ENCODE results near the gene FRMPD4.

DNA sequence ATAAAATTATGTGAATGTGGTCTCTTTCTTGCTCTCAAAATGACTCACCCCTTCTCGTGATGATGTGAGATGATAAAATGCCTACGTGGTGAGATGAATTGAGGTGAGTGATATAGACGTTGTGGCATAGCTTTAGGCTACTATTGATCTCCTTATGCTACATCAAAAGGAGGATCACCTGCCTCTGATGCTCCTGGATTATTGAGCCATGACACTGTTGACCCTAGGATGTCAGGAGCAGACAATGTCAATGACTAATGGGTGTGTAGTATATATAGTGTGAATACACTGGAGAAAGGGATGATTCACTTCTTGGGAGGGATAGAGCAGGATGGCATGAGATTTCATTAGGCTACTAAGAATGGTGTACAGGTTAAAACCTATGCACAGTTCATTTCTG lies 442.3 kb downstream of the FRMPD4 start:
- no peak for TF ChIP-seq EZH2 (IDR thresholded peaks at IDR 0.05; ENCODE audit: borderline replicate concordance, low read length)
- TF ChIP-seq CTCF (conservative IDR thresholded peaks at IDR 0.05 in 1 of 2, IDR thresholded peaks at IDR 0.05 in 1 of 2; ENCODE audit: extremely low read depth in 1 of 2, insufficient read depth in 1 of 2, low read depth in 1 of 2, low read length in 2 of 2) = no peak

All from mammary epithelial cell (primary cell).